HepG2 (cell line): ENCODE results near the gene CALML6. TPM values are rescaled to one million over a fixed set of nuclear protein-coding genes. Genes with fewer than 3 reads are reported as not detected.

Experiments used
- ATAC-seq: fragments of 200-7000 bp; cut with Tn5 transposase; 3 replicates; pipeline ENCODE4 v1.9.1; 2020; ENCODE audit warnings: mild to moderate bottlenecking, moderate library complexity
- BruUV-seq: library from RNA; stranded (reverse); fragments of 400-500 nt; replicated peaks from 2 replicates; lab custom pipeline; 2021; lab: Mats Ljungman, UMichigan
- CTCF ChIA-PET: fragments of 300-600 bp; formaldehyde crosslinking; extraction: SDS; loops from one replicate; lab custom pipeline; 2021; ENCODE audit warnings: low total read pairs, inconsistent platforms, low intra/inter-chr PET ratio; lab: Yijun Ruan, JAX
- POLR2A ChIA-PET: fragments of 350-600 bp; sonication (Branson Sonifier 250); formaldehyde crosslinking; loops from one replicate; lab custom pipeline; 2020; ENCODE audit warnings: antibody characterized with exemption, inconsistent platforms; lab: Yijun Ruan, JAX
- DNase-seq: peaks from one replicate; pipeline ENCODE4 v3.0.0-alpha.2; 2015; ENCODE audit warnings: low spot score
- FAIRE-seq: peaks from 3 replicates; lab custom pipeline; 2011; peaks lifted over from hg19 to GRCh38; lab: Jason Lieb, UNC
- H2AFZ ChIP-seq: one replicate; pipeline ENCODE4 v1.6.1; 2011; ENCODE audit warnings: low read length, inconsistent platforms
- H3K27ac ChIP-seq: fragments of 300-600 bp; 3 replicates; pipeline ENCODE4 v1.8.0; 2011; ENCODE audit warnings: mixed run types, mild to moderate bottlenecking, mixed read lengths, low read length, inconsistent platforms; ENCODE audit not compliant: insufficient read depth; ENCODE audit errors: extremely low read length
- H3K27me3 ChIP-seq, 2 experiments: fragments of 200-600 bp in 1 of 2; 2 replicates in 1 of 2; 3 replicates in 1 of 2; pipeline versions ENCODE4 v1.6.0 to v1.8.0; 2011; ENCODE audit warnings: low read length in 2 of 2, mild to moderate bottlenecking in 2 of 2, moderate library complexity in 2 of 2, inconsistent platforms in 1 of 2; ENCODE audit not compliant: insufficient read depth in 2 of 2, control insufficient read depth in 1 of 2
- H3K36me3 ChIP-seq, 2 experiments: fragments of 200-600 bp in 1 of 2; replicated peaks in 1 of 2; 2 replicates in 1 of 2; 3 replicates in 1 of 2; pipeline versions ENCODE4 v1.5.1 to v1.8.0; 2011; ENCODE audit warnings: low read length in 2 of 2, inconsistent platforms in 1 of 2; ENCODE audit not compliant: insufficient read depth in 2 of 2, control insufficient read depth in 1 of 2
- H3K4me1 ChIP-seq: 2 replicates; pipeline ENCODE4 v1.5.1; 2012; ENCODE audit warnings: low read length, inconsistent platforms; ENCODE audit not compliant: insufficient read depth
- H3K4me2 ChIP-seq: 2 replicates; pipeline ENCODE4 v1.6.0; 2011; ENCODE audit warnings: low read depth, low read length, inconsistent platforms
- H3K4me3 ChIP-seq, 3 experiments: fragments of 200-600 bp in 1 of 3; sonication (generic), shearing (Covaris generic) in 1 of 3; replicated peaks in 1 of 3; 2 replicates each; pipeline ENCODE4 v1.5.1; 2011 to 2016; ENCODE audit warnings: low read length in 3 of 3, inconsistent platforms in 2 of 3, low read depth in 2 of 3, mild to moderate bottlenecking in 2 of 3, control low read depth in 1 of 3, mixed read lengths in 1 of 3; ENCODE audit not compliant: insufficient read depth in 1 of 3
- H3K79me2 ChIP-seq: one replicate; pipeline ENCODE4 v1.6.1; 2011; ENCODE audit warnings: low read length, inconsistent platforms; ENCODE audit not compliant: insufficient read depth
- H3K9ac ChIP-seq: 2 replicates; pipeline ENCODE4 v1.6.0; 2011; ENCODE audit warnings: mild to moderate bottlenecking, low read depth, low read length, inconsistent platforms; ENCODE audit not compliant: insufficient read depth
- H3K9me3 ChIP-seq: 2 replicates; pipeline ENCODE4 v1.5.1; 2012; ENCODE audit warnings: mild to moderate bottlenecking, low read length
- H4K20me1 ChIP-seq: 2 replicates; pipeline ENCODE4 v1.6.0; 2011; ENCODE audit warnings: inconsistent platforms, mild to moderate bottlenecking, low read length, moderate library complexity; ENCODE audit not compliant: insufficient read depth
- ATF7 ChIP-seq, 2 experiments: fragments of 450-650 bp in 1 of 2; sonication (generic) in 1 of 2; formaldehyde crosslinking in 1 of 2; IDR thresholded peaks; 2 replicates each; pipeline versions ENCODE4 v1.4.0 to v1.6.1; 2016 to 2020; ENCODE audit warnings: antibody characterized with exemption in 1 of 2, mild to moderate bottlenecking in 1 of 2, missing genetic modification reagents in 1 of 2
- FOXM1 ChIP-seq: sonication (generic); formaldehyde crosslinking; IDR thresholded peaks from 2 replicates; pipeline ENCODE4 v1.5.0; 2020; ENCODE audit warnings: missing genetic modification reagents
- NFE2L2 ChIP-seq: fragments of 150-350 bp; IDR thresholded peaks from 2 replicates; pipeline ENCODE4 v1.6.1; 2014; ENCODE audit warnings: low read length
- NKX3-1 ChIP-seq: sonication (generic); formaldehyde crosslinking; IDR thresholded peaks from 2 replicates; pipeline ENCODE4 v1.5.0; 2020; ENCODE audit warnings: missing genetic modification reagents
- TERF1 ChIP-seq: sonication (generic); formaldehyde crosslinking; IDR thresholded peaks from 2 replicates; pipeline ENCODE4 v1.8.0; 2022; ENCODE audit warnings: mild to moderate bottlenecking, missing genetic modification reagents, moderate library complexity
- ZNF879 ChIP-seq: sonication (generic); formaldehyde crosslinking; IDR thresholded peaks from 2 replicates; pipeline ENCODE4 v1.8.1; 2023; ENCODE audit warnings: missing genetic modification reagents
- WGBS: methylation state at CpG from one replicate; pipeline ENCODE4 v1.1.6; 2017; ENCODE audit warnings: low lambda C conversion rate; 5-methylcytosine and 5-hydroxymethylcytosine counted together
- in situ Hi-C: cut with HindIII; loops from 2 replicates; pipeline ENCODE4 v1.10.0; 2017; ENCODE audit warnings: low pct_unique_long_range_greater_than_20kb; ENCODE audit not compliant: extremely low pct_ligation_motif_present
- intact Hi-C: fragments of 100-400 bp; cut with micrococcal nuclease; formaldehyde crosslinking; loops from one replicate; pipeline ENCODE4 v1.10.0; 2022; ENCODE audit not compliant: unreplicated experiment
- polyA plus RNA-seq, 8 experiments: library from polyadenylated mRNA; depleted of rRNA in 3 of 8; stranded (reverse) in 7 of 8; unstranded in 1 of 8; fragments of >200 nt; fragmentation: Illumina TruSeq in 4 of 8; extraction: Trizol in 4 of 8; gene quantifications; 2 replicates each; pipeline versions ENCODE4 v1.2.1 to v1.2.3, GENCODE V29; 2011 to 2016; ENCODE audit warnings: low read depth in 4 of 8, missing spikeins in 1 of 8, mixed read lengths in 1 of 8; ENCODE audit not compliant: insufficient read depth in 1 of 8
- total RNA-seq, 5 experiments: library from RNA; depleted of rRNA; stranded (reverse); fragments of >200 nt; fragmentation: Illumina TruSeq; extraction: Trizol; gene quantifications; 2 replicates each; pipeline ENCODE4 v1.2.3, GENCODE V29; 2016; ENCODE audit warnings: low read depth in 1 of 5

Gene CALML6
- total and polyA plus RNA-seq, 2 of the 13 experiments (the other 11 are each of a cell fraction or from before 2014, with no cell fraction given), result 0.11 to 0.12 TPM

DNA sequence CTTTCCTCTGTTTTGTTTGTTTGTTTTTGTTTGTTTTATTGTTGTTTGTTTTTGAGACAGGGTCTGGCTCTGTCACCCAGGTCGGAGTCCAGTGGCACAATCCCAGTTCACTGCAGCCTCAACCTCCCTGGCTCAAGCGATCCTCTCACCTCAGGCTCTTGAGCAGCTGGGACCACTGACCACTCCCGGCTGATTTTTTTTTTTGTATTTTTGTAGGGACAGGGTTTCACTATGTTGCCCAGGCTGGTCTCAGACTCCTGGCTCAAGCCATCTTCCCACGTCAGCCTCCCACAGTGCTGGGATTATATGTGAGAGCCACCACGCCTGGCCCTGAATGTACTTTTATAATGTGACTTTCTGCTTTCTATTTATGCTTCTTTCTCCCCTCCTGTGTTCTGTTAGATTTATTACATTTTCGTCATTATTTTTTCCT lies 5.0 kb upstream of the CALML6 start:
- no peaks in the 10 kb centered on the region for H3K36me3 ChIP-seq
- peaks cover 62% of the 10 kb centered on the region for H3K4me1 ChIP-seq
- H2AFZ ChIP-seq, result no peak overlapping the region
- intact Hi-C loops (no loop called here), in situ Hi-C loops (no loop called here)
- H3K9me3 ChIP-seq, result no peaks in the 10 kb centered on the region
- TF ChIP-seq ATF7 (IDR thresholded peaks at IDR 0.05) (no peak), ATF7 (CRISPR knock-in tag; IDR thresholded peaks at IDR 0.05) (no peak), TERF1 (no peak), ZNF879 (no peak), NKX3-1 (no peak), FOXM1 (CRISPR knock-in tag) (no peak), NFE2L2 (no peak)
- FAIRE-seq, result no peak
- peak overlapping the region in 2 of 3 experiments; percentile 18 to 63; a peak in 1 of 6 replicates for H3K4me3 ChIP-seq
- H3K79me2 ChIP-seq, result no peaks in the 10 kb centered on the region
- DNase-seq, result no peak
- CTCF ChIA-PET, result interaction anchor here (1.1 kb wide), 1 partner anchor 135 kb away, joined by 3 read pairs; no protein-coding TSS in a partner anchor
- H3K4me2 ChIP-seq, result peak overlapping the region; percentile 70
- peaks cover 5 to 31% of the 10 kb centered on the region in 2 experiments for H3K27me3 ChIP-seq
- H3K9ac ChIP-seq, result no peak overlapping the region; the same call in 1 of the 2 replicates
- BruUV-seq, result no TSS peak
- POLR2A ChIA-PET, result interaction anchor here (1.5 to 3.1 kb wide), 6 partner anchors 11 to 142 kb away, joined by 4 to 21 read pairs (median 10); no protein-coding TSS in a partner anchor
- no peak overlapping the region for H3K27ac ChIP-seq
- no peaks in the 10 kb centered on the region for H4K20me1 ChIP-seq
- 37% methylated on average over 6 of the region's 6 CpGs for WGBS
- no peak for ATAC-seq
